Natural killer cell (primary cell): ENCODE measurements around the gene PDPN. TPM values are rescaled to one million over a fixed set of nuclear protein-coding genes. Genes with fewer than 3 reads are reported as not detected.
A peak's percentile ranks its signal among the peaks of the same experiment; 100 is the strongest.

Experiments
- ATAC-seq, 3 donors: fragments of 150-1000 bp in 2 of 3; fragments of 200-7000 bp in 1 of 3; cut with Tn5 transposase; 1 replicate in 1 of 3; 2 replicates in 2 of 3; pipeline ENCODE4 v1.10.0; 2021; ENCODE audit warnings: mild to moderate bottlenecking in 2 of 3, moderate library complexity in 2 of 3
- DNase-seq, 2 donors: peaks; one replicate each; pipeline versions ENCODE4 v3.0.0 to v3.0.0-alpha.2; 2013 to 2021; ENCODE audit warnings: mixed read lengths in 1 of 2
- H3K27ac ChIP-seq: one replicate; pipeline ENCODE4 v1.5.1; 2013; ENCODE audit warnings: mild to moderate bottlenecking, low read length
- H3K27me3 ChIP-seq: one replicate; pipeline ENCODE4 v1.6.1; 2013; ENCODE audit warnings: low read length; ENCODE audit not compliant: control insufficient read depth, insufficient read depth
- H3K36me3 ChIP-seq: one replicate; pipeline ENCODE4 v1.6.1; 2013; ENCODE audit warnings: low read length; ENCODE audit not compliant: control insufficient read depth, insufficient read depth
- H3K4me1 ChIP-seq: one replicate; pipeline ENCODE4 v1.6.1; 2013; ENCODE audit warnings: low read length; ENCODE audit not compliant: control insufficient read depth, insufficient read depth
- H3K4me3 ChIP-seq: one replicate; pipeline ENCODE4 v1.5.1; 2013; ENCODE audit warnings: low read length
- H3K9me3 ChIP-seq: one replicate; pipeline ENCODE4 v1.6.1; 2013; ENCODE audit warnings: low read length; ENCODE audit not compliant: control insufficient read depth, insufficient read depth
- H3K27ac Mint-ChIP-seq, 2 donors: one replicate each; pipeline ENCODE4 v1.8.0; 2022; ENCODE audit warnings: mild to moderate bottlenecking in 2 of 2, mixed read lengths in 2 of 2, moderate library complexity in 1 of 2
- H3K27me3 Mint-ChIP-seq, 2 donors: one replicate each; pipeline ENCODE4 v1.8.0; 2022; ENCODE audit warnings: low read depth in 2 of 2, mixed read lengths in 2 of 2
- H3K36me3 Mint-ChIP-seq: one replicate; pipeline ENCODE4 v1.8.0; 2022; ENCODE audit warnings: mixed read lengths
- H3K4me1 Mint-ChIP-seq, 2 donors: one replicate each; pipeline ENCODE4 v1.8.0; 2022; ENCODE audit warnings: mixed read lengths in 2 of 2
- H3K4me3 Mint-ChIP-seq: one replicate; pipeline ENCODE4 v1.8.0; 2022; ENCODE audit warnings: mild to moderate bottlenecking, moderate library complexity, mixed read lengths
- H3K9me3 Mint-ChIP-seq, 2 donors: one replicate each; pipeline ENCODE4 v1.8.0; 2022; ENCODE audit warnings: mixed read lengths in 2 of 2
- WGBS: methylation state at CpG from one replicate; pipeline ENCODE4 v1.1.7; 2013; ENCODE audit warnings: missing lambda C conversion rate; ENCODE audit not compliant: insufficient coverage; 5-methylcytosine and 5-hydroxymethylcytosine counted together
- intact Hi-C: fragments of 100-400 bp; cut with micrococcal nuclease; formaldehyde crosslinking; loops from one replicate; pipeline ENCODE4 v1.14.2; 2022
- total RNA-seq, 4 donors: library from RNA; stranded (reverse); fragments of 120-200 nt in 1 of 4; gene quantifications; one replicate each; pipeline versions ENCODE4 v1.2.3 to v1.2.4, GENCODE V29; 2013 to 2022
- TF ChIP-seq, protein P1 (sequence below): fragments of 200-600 bp; IDR thresholded peaks from one replicate; pipeline ENCODE4 v1.8.0; 2022; ENCODE audit warnings: antibody characterized with exemption

Gene PDPN
- total RNA-seq, 3 donors from 2014 or later (not counting 1 experiment from before 2014, with no cell fraction given) = not detected

DNA sequence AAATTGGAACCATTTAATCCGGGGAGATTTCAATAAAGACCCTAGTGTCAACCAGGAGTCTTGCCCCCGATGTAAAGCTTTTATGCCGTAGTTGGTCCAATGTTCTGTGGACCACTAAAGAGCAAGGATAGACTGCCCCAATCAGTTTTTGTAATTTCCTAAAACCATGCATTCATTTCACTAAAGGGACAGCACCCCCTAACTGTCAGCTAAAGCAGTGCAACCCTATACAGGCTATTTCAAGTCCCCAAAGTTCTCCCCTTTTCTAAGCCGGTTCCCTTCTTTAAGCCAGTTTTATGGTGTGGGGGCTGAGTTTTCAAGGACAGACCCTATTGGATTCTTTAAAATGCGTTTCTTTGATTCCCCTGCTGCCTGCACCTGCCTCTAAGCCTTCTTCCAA is 12.7 kb upstream of the PDPN start:
- ATAC-seq = peak in 1 of 3 donors; percentile 45
- 78% methylated on average over 3 of the region's 5 CpGs for WGBS

GRCh38 chr1:13573586-13573985 is 10.0 kb upstream of the PDPN start:
- no peak for ATAC-seq

More for the DNA sequence above, 12.7 kb upstream of the PDPN start:
- intact Hi-C loops = no loop called here
- no peak for DNase-seq
- Mint-ChIP-seq H3K9me3 (no peaks in the 10 kb centered on the region), H3K4me1 (no peaks in the 10 kb centered on the region), H3K27ac (no peak overlapping the region), H3K27me3 (peaks cover 0 to 24% of the 10 kb centered on the region in 2 donors), H3K36me3 (no peaks in the 10 kb centered on the region), H3K4me3 (no peak overlapping the region)
- TF ChIP-seq, protein P1, sequence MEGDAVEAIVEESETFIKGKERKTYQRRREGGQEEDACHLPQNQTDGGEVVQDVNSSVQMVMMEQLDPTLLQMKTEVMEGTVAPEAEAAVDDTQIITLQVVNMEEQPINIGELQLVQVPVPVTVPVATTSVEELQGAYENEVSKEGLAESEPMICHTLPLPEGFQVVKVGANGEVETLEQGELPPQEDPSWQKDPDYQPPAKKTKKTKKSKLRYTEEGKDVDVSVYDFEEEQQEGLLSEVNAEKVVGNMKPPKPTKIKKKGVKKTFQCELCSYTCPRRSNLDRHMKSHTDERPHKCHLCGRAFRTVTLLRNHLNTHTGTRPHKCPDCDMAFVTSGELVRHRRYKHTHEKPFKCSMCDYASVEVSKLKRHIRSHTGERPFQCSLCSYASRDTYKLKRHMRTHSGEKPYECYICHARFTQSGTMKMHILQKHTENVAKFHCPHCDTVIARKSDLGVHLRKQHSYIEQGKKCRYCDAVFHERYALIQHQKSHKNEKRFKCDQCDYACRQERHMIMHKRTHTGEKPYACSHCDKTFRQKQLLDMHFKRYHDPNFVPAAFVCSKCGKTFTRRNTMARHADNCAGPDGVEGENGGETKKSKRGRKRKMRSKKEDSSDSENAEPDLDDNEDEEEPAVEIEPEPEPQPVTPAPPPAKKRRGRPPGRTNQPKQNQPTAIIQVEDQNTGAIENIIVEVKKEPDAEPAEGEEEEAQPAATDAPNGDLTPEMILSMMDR = peak; percentile 50
- no peaks in the 10 kb centered on the region for H3K27me3 ChIP-seq
- H3K27ac ChIP-seq = no peak overlapping the region
- H3K36me3 ChIP-seq = no peaks in the 10 kb centered on the region
- H3K4me1 ChIP-seq = no peaks in the 10 kb centered on the region
- no peak overlapping the region for H3K4me3 ChIP-seq
- H3K9me3 ChIP-seq = no peaks in the 10 kb centered on the region

DNA sequence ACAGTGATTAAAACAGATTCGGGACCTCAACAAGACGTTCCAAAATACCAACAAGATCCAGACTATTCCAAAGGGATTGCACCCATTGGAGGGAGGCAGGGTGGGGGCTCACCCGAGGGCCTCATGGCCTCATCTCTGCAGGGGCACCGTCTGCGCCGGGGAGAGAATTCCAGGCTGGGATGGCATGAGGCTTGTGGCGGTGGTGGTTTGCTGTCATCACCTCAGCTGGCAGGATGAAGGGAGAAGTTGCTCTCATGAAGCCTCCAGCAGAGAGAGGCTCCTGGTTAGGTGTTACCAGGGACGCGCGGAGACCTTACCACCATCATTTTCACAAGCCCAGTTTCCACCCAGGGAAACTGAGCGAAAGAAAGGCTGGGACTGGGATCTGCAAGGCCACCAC is 6.7 kb upstream of the PDPN start:
- TF ChIP-seq, protein P1 = no peak
- no peak for ATAC-seq
- DNase-seq = no peak
- H3K4me1 ChIP-seq = no peaks in the 10 kb centered on the region
- no peaks in the 10 kb centered on the region for H3K27me3 ChIP-seq
- H3K9me3 Mint-ChIP-seq = no peaks in the 10 kb centered on the region
- H3K27me3 Mint-ChIP-seq = peaks cover 19 to 31% of the 10 kb centered on the region in 2 donors
- H3K4me3 Mint-ChIP-seq = no peak overlapping the region
- no peaks in the 10 kb centered on the region for H3K4me1 Mint-ChIP-seq
- H3K9me3 ChIP-seq = no peaks in the 10 kb centered on the region
- intact Hi-C loops = no loop called here
- H3K36me3 Mint-ChIP-seq = no peaks in the 10 kb centered on the region
- no peak overlapping the region for H3K4me3 ChIP-seq
- WGBS = 81% methylated on average over 11 of the region's 11 CpGs
- H3K27ac Mint-ChIP-seq = no peak overlapping the region
- no peak overlapping the region for H3K27ac ChIP-seq
- no peaks in the 10 kb centered on the region for H3K36me3 ChIP-seq

More at GRCh38 chr1:13573586-13573985, 10.0 kb upstream of the PDPN start:
- no peaks in the 10 kb centered on the region for H3K27me3 ChIP-seq
- Mint-ChIP-seq H3K9me3 (no peaks in the 10 kb centered on the region), H3K4me1 (no peaks in the 10 kb centered on the region), H3K27me3 (peaks cover 8 to 33% of the 10 kb centered on the region in 2 donors), H3K36me3 (no peaks in the 10 kb centered on the region), H3K4me3 (no peak overlapping the region), H3K27ac (no peak overlapping the region)
- 81% methylated on average over 4 of the region's 4 CpGs for WGBS
- no peak for DNase-seq
- no peaks in the 10 kb centered on the region for H3K36me3 ChIP-seq
- H3K9me3 ChIP-seq = no peaks in the 10 kb centered on the region
- intact Hi-C loops = no loop called here
- H3K4me1 ChIP-seq = no peaks in the 10 kb centered on the region
- no peak overlapping the region for H3K27ac ChIP-seq
- TF ChIP-seq, protein P1 = no peak
- H3K4me3 ChIP-seq = no peak overlapping the region

GRCh38 chr1:13577846-13578245 is 5.8 kb upstream of the PDPN start:
- intact Hi-C loops = no loop called here
- no peak overlapping the region for H3K27ac Mint-ChIP-seq
- H3K4me1 Mint-ChIP-seq = no peaks in the 10 kb centered on the region
- no peak overlapping the region for H3K27ac ChIP-seq
- WGBS = 77% methylated on average over 8 of the region's 8 CpGs
- no peak overlapping the region for H3K4me3 ChIP-seq
- TF ChIP-seq, protein P1 = no peak
- no peaks in the 10 kb centered on the region for H3K9me3 ChIP-seq
- no peak for ATAC-seq
- H3K27me3 ChIP-seq = peaks cover 4% of the 10 kb centered on the region
- DNase-seq = no peak
- no peaks in the 10 kb centered on the region for H3K36me3 Mint-ChIP-seq
- H3K9me3 Mint-ChIP-seq = no peaks in the 10 kb centered on the region
- no peak overlapping the region for H3K4me3 Mint-ChIP-seq
- no peaks in the 10 kb centered on the region for H3K36me3 ChIP-seq
- H3K4me1 ChIP-seq = no peaks in the 10 kb centered on the region
- peaks cover 28 to 36% of the 10 kb centered on the region in 2 donors for H3K27me3 Mint-ChIP-seq
